Measurements from ENCODE around the gene DNM3.

DNA sequence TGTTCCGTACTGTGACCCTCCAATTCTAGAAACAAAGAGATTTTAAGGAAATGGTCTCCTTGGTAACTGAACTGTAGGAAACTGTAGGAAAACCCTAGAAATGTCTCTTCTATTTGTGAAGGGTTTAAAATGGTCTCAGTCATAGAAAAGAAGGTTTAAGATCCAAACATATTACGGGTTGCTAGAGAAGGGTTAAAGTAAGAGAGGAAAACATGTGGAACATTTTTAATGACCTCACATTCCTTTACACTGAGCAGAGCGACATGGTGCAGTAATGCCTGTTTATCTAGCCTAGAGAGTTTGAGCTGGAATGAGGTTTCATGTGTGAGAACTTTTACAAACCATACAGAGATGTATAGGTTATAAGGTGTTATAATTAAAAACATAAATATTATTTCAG, 542.2 kb downstream of the DNM3 start:
- TF ChIP-seq, protein P1, sequence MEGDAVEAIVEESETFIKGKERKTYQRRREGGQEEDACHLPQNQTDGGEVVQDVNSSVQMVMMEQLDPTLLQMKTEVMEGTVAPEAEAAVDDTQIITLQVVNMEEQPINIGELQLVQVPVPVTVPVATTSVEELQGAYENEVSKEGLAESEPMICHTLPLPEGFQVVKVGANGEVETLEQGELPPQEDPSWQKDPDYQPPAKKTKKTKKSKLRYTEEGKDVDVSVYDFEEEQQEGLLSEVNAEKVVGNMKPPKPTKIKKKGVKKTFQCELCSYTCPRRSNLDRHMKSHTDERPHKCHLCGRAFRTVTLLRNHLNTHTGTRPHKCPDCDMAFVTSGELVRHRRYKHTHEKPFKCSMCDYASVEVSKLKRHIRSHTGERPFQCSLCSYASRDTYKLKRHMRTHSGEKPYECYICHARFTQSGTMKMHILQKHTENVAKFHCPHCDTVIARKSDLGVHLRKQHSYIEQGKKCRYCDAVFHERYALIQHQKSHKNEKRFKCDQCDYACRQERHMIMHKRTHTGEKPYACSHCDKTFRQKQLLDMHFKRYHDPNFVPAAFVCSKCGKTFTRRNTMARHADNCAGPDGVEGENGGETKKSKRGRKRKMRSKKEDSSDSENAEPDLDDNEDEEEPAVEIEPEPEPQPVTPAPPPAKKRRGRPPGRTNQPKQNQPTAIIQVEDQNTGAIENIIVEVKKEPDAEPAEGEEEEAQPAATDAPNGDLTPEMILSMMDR (conservative IDR thresholded peaks at IDR 0.05; ENCODE audit: low read depth, low read length): no peak
- no peak for TF ChIP-seq EZH2 (IDR thresholded peaks at IDR 0.05; ENCODE audit: borderline replicate concordance, low read depth, low read length, poor library complexity, severe bottlenecking)

All from A673 (cell line).